WTC11 (cell line): Measurements from ENCODE around the gene CHORDC1.
"Not testable (repeated sequence)": the region's sequence is repeated elsewhere in the genome, so short reads cannot be mapped to it uniquely, and the experiment has no call there.

Experiments used
- MYBL2 ChIP-seq: sonication (generic); formaldehyde crosslinking; IDR thresholded peaks from 2 replicates; pipeline ENCODE4 v1.8.1; 2023; ENCODE audit warnings: mild to moderate bottlenecking, moderate library complexity, missing genetic modification reagents
- SMAD3 ChIP-seq: sonication (generic); formaldehyde crosslinking; IDR thresholded peaks from 2 replicates; pipeline ENCODE4 v1.8.0; 2022; ENCODE audit warnings: missing genetic modification reagents, mild to moderate bottlenecking, borderline replicate concordance
- TF ChIP-seq, protein P1 (sequence below): sonication (generic); formaldehyde crosslinking; IDR thresholded peaks from 2 replicates; pipeline ENCODE4 v1.8.1; 2023; ENCODE audit warnings: mild to moderate bottlenecking, missing genetic modification reagents, moderate library complexity
- TF ChIP-seq, protein P2 (sequence below): fragments of 200-600 bp; IDR thresholded peaks from 2 replicates; pipeline ENCODE4 v1.8.0; 2022; ENCODE audit warnings: antibody characterized with exemption

GRCh38 chr11:90239967-90240636 is 17.3 kb upstream of the CHORDC1 start:
- TF ChIP-seq MYBL2, SMAD3 (CRISPR knock-in tag): not testable (repeated sequence)
- TF ChIP-seq, protein P1, sequence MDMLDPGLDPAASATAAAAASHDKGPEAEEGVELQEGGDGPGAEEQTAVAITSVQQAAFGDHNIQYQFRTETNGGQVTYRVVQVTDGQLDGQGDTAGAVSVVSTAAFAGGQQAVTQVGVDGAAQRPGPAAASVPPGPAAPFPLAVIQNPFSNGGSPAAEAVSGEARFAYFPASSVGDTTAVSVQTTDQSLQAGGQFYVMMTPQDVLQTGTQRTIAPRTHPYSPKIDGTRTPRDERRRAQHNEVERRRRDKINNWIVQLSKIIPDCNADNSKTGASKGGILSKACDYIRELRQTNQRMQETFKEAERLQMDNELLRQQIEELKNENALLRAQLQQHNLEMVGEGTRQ (CRISPR knock-in tag), result not testable (repeated sequence)
- TF ChIP-seq, protein P2, sequence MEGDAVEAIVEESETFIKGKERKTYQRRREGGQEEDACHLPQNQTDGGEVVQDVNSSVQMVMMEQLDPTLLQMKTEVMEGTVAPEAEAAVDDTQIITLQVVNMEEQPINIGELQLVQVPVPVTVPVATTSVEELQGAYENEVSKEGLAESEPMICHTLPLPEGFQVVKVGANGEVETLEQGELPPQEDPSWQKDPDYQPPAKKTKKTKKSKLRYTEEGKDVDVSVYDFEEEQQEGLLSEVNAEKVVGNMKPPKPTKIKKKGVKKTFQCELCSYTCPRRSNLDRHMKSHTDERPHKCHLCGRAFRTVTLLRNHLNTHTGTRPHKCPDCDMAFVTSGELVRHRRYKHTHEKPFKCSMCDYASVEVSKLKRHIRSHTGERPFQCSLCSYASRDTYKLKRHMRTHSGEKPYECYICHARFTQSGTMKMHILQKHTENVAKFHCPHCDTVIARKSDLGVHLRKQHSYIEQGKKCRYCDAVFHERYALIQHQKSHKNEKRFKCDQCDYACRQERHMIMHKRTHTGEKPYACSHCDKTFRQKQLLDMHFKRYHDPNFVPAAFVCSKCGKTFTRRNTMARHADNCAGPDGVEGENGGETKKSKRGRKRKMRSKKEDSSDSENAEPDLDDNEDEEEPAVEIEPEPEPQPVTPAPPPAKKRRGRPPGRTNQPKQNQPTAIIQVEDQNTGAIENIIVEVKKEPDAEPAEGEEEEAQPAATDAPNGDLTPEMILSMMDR, result not testable (repeated sequence)
